AG09319 (cell line): Measurements from ENCODE around the gene ULK4.

ENCODE experiments used
- DNase-seq: peaks from one replicate; pipeline ENCODE4 v3.0.0-alpha.2; 2010; ENCODE audit warnings: low read depth; ENCODE audit errors: extremely low read depth
- TF ChIP-seq, protein P1 (sequence below): IDR thresholded peaks from 2 replicates; pipeline ENCODE4 v1.5.1; 2011; ENCODE audit warnings: low read depth, mild to moderate bottlenecking, inconsistent platforms, low read length, moderate library complexity

ULK4 gene

DNA sequence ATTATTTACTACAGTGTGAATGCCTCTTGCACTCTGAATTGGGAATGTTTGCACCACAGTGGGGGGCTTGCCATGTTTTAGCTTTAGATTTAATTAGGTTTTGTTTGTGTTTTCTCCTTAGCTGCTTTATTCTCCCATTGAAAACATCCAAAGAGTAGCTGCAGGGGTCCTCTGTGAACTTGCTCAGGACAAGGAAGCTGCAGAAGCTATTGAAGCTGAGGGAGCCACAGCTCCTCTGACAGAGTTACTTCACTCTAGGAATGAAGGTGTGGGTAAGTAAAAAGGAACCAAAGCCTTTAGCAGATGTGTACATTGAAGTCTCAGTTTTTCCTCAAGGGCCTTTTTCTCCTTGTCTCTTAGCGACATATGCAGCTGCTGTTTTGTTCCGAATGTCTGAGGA lies 725.7 kb downstream of the ULK4 start:
- no peak for DNase-seq
- TF ChIP-seq, protein P1, sequence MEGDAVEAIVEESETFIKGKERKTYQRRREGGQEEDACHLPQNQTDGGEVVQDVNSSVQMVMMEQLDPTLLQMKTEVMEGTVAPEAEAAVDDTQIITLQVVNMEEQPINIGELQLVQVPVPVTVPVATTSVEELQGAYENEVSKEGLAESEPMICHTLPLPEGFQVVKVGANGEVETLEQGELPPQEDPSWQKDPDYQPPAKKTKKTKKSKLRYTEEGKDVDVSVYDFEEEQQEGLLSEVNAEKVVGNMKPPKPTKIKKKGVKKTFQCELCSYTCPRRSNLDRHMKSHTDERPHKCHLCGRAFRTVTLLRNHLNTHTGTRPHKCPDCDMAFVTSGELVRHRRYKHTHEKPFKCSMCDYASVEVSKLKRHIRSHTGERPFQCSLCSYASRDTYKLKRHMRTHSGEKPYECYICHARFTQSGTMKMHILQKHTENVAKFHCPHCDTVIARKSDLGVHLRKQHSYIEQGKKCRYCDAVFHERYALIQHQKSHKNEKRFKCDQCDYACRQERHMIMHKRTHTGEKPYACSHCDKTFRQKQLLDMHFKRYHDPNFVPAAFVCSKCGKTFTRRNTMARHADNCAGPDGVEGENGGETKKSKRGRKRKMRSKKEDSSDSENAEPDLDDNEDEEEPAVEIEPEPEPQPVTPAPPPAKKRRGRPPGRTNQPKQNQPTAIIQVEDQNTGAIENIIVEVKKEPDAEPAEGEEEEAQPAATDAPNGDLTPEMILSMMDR: no peak

- TF ChIP-seq, protein P1: no peak
- no peak for DNase-seq
Measured at GRCh38 chr3:41234823-41235721, 726.8 kb downstream of the ULK4 start.

DNA sequence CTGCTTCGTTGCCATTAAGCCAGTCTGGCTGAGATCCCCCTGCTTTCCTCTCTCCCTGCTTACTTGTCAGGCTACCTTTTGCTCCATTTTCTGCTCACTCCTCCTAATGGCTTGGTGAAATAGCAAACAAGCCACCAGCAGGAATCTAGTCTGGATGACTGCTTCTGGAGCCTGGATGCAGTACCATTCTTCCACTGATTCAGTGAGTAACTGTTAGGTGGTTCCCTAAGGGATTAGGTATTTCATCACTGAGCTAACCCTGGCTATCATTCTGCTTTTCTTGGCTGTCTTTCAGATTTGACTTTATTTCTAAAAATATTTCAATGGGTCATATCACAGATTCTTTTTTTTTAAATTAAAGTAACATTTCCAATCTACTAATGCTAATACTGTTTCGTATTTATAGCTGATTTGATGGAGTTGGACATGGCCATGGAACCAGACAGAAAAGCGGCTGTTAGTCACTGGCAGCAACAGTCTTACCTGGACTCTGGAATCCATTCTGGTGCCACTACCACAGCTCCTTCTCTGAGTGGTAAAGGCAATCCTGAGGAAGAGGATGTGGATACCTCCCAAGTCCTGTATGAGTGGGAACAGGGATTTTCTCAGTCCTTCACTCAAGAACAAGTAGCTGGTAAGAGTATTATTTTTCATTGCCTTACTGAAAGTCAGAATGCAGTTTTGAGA lies 737.6 kb downstream of the ULK4 start:
- DNase-seq: peak; percentile 60
- TF ChIP-seq, protein P1: no peak

GRCh38 chr3:41223691-41224090 lies 738.2 kb downstream of the ULK4 start:
- TF ChIP-seq, protein P1: no peak

DNA sequence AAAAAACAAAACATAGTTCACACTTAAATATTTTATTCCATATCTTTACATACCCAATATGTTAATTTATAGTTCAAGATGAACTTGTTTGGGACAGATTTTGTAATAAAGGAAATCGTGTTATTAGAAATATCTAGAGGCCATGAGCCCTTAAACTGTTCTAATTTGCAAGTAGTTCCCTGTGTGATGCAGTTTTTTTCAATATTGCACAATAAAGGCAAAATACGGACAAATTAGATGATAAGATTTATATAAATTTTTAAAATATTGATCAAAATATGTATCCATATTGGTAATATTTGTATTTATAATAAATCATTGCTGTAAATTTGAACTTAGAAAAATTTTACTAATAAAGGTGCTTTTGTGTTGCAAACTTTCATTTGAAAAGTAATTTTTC lies 738.8 kb downstream of the ULK4 start:
- TF ChIP-seq, protein P1: no peak
- no peak for DNase-seq

More at GRCh38 chr3:41223691-41224090, 738.2 kb downstream of the ULK4 start:
- no peak for DNase-seq

GRCh38 chr3:41222501-41222900 lies 739.4 kb downstream of the ULK4 start:
- TF ChIP-seq, protein P1: no peak
- DNase-seq: no peak

GRCh38 chr3:41222012-41222411 lies 739.9 kb downstream of the ULK4 start:
- DNase-seq: no peak
- TF ChIP-seq, protein P1: no peak
